Common myeloid progenitor, CD34-positive (primary cell): ENCODE measurements around the gene RNF144A.
A peak's percentile ranks its signal among the peaks of the same experiment; 100 is the strongest.
"Not testable (repeated sequence)": the region's sequence is repeated elsewhere in the genome, so short reads cannot be mapped to it uniquely, and the experiment has no call there.

Experiments used
- CTCF ChIA-PET: fragments of 350-600 bp; sonication (Branson Sonifier 250); formaldehyde crosslinking; loops from one replicate; lab custom pipeline; 2021; ENCODE audit warnings: antibody characterized with exemption; lab: Charles Lee
- POLR2A ChIA-PET: fragments of 350-600 bp; sonication (Branson Sonifier 250); formaldehyde crosslinking; loops from one replicate; lab custom pipeline; 2021; ENCODE audit warnings: antibody characterized with exemption; lab: Charles Lee
- DNase-seq, 3 donors: peaks; one replicate each; pipeline versions ENCODE4 v3.0.0 to v3.0.0-alpha.2; 2013
- H3K27ac ChIP-seq, 2 experiments: 1 replicate in 1 of 2; 2 replicates in 1 of 2; pipeline ENCODE4 v1.7.0; 2013; ENCODE audit warnings: inconsistent platforms in 2 of 2, low read length in 2 of 2, mild to moderate bottlenecking in 2 of 2, low read depth in 1 of 2, moderate library complexity in 1 of 2; ENCODE audit not compliant: severe bottlenecking in 2 of 2, insufficient read depth in 1 of 2, poor library complexity in 1 of 2
- H3K27me3 ChIP-seq, 5 experiments: replicated peaks in 2 of 5; 1 replicate in 3 of 5; 2 replicates in 2 of 5; pipeline versions ENCODE4 v1.6.1 to v1.7.0; 2013; ENCODE audit warnings: low read length in 4 of 5, mild to moderate bottlenecking in 2 of 5, moderate library complexity in 2 of 5, inconsistent platforms in 1 of 5; ENCODE audit not compliant: insufficient read depth in 5 of 5, control insufficient read depth in 4 of 5
- H3K36me3 ChIP-seq, 4 experiments: 1 replicate in 2 of 4; 2 replicates in 2 of 4; pipeline versions ENCODE4 v1.6.1 to v1.7.0; 2013; ENCODE audit warnings: low read length in 3 of 4, control low read depth in 1 of 4, mild to moderate bottlenecking in 1 of 4; ENCODE audit not compliant: control insufficient read depth in 4 of 4, insufficient read depth in 4 of 4
- H3K4me1 ChIP-seq, 4 experiments: 1 replicate in 3 of 4; 2 replicates in 1 of 4; pipeline versions ENCODE4 v1.6.1 to v1.7.1; 2013; ENCODE audit warnings: low read length in 3 of 4, mild to moderate bottlenecking in 3 of 4, control low read depth in 1 of 4, inconsistent platforms in 1 of 4, moderate library complexity in 1 of 4; ENCODE audit not compliant: control insufficient read depth in 4 of 4, insufficient read depth in 4 of 4; ENCODE audit errors: control extremely low read depth in 1 of 4
- H3K4me3 ChIP-seq, 7 experiments: 1 replicate in 4 of 7; 2 replicates in 3 of 7; pipeline versions ENCODE4 v1.5.1 to v1.7.0; 2013; ENCODE audit warnings: mild to moderate bottlenecking in 7 of 7, low read length in 6 of 7, moderate library complexity in 6 of 7, inconsistent platforms in 2 of 7, low read depth in 2 of 7, control low read depth in 1 of 7; ENCODE audit not compliant: insufficient read depth in 4 of 7, control insufficient read depth in 1 of 7; ENCODE audit errors: extremely low read depth in 1 of 7
- H3K9me3 ChIP-seq, 5 experiments: 1 replicate in 4 of 5; 2 replicates in 1 of 5; pipeline versions ENCODE4 v1.6.1 to v1.7.1; 2013; ENCODE audit warnings: low read length in 4 of 5, mild to moderate bottlenecking in 2 of 5, inconsistent platforms in 1 of 5, low read depth in 1 of 5, moderate library complexity in 1 of 5; ENCODE audit not compliant: control insufficient read depth in 4 of 5, insufficient read depth in 2 of 5; ENCODE audit errors: control extremely low read depth in 1 of 5
- WGBS: methylation state at CpG from one replicate; pipeline ENCODE4 v1.1.5; 2013; ENCODE audit not compliant: insufficient coverage; 5-methylcytosine and 5-hydroxymethylcytosine counted together

Gene RNF144A

GRCh38 chr2:6999211-6999877, 82.1 kb downstream of the RNF144A start:
- H3K4me1 ChIP-seq: peaks cover 4 to 21% (median 15%) of the 10 kb centered on the region in 4 experiments
- H3K4me3 ChIP-seq: no peak overlapping the region
- POLR2A ChIA-PET: no interaction called here
- CTCF ChIA-PET: interaction anchor here (1.0 to 2.6 kb wide), 6 partner anchors 10 to 83 kb away, joined by 3 to 16 read pairs (median 4); partner anchors contain the start of gene RNF144A
- WGBS: 91% methylated on average over 4 of the region's 7 CpGs
- DNase-seq: peak in 2 of 3 donors; percentile 48 to 50
- no peaks in the 10 kb centered on the region for H3K27me3 ChIP-seq
- no peak overlapping the region for H3K27ac ChIP-seq
- no peaks in the 10 kb centered on the region for H3K9me3 ChIP-seq
- peaks cover 0 to 45% (median 15%) of the 10 kb centered on the region in 4 experiments for H3K36me3 ChIP-seq

- WGBS: 85% methylated on average over 4 of the region's 6 CpGs
- H3K27me3 ChIP-seq, H3K9me3 ChIP-seq, H3K4me3 ChIP-seq, POLR2A ChIA-PET, H3K27ac ChIP-seq, CTCF ChIA-PET, DNase-seq: not testable (repeated sequence)
- Histone ChIP-seq H3K4me1 (peaks cover 5 to 42% (median 33%) of the 10 kb centered on the region in 4 experiments), H3K36me3 (peaks cover 0 to 33% (median 14%) of the 10 kb centered on the region in 4 experiments)
Observed at GRCh38 chr2:7001395-7001794, 84.2 kb downstream of the RNF144A start.

- no peaks in the 10 kb centered on the region for H3K9me3 ChIP-seq
- CTCF ChIA-PET: interaction anchor here (1.0 to 3.4 kb wide), 9 partner anchors 10 to 128 kb away, joined by 3 to 18 read pairs (median 3); no protein-coding TSS in a partner anchor
- no peak for DNase-seq
- POLR2A ChIA-PET: no interaction called here
- peak overlapping the region in 2 of 7 experiments; percentile 16 to 36 for H3K4me3 ChIP-seq
- WGBS: 96% methylated on average over 3 of the region's 3 CpGs
- H3K27ac ChIP-seq: no peak overlapping the region
- H3K27me3 ChIP-seq: no peaks in the 10 kb centered on the region
- peaks cover 11 to 66% (median 55%) of the 10 kb centered on the region in 4 experiments for H3K4me1 ChIP-seq
- H3K36me3 ChIP-seq: peaks cover 0 to 34% (median 5%) of the 10 kb centered on the region in 4 experiments
Observed at GRCh38 chr2:7003895-7004294, 86.7 kb downstream of the RNF144A start.

GRCh38 chr2:7004636-7005035, 87.4 kb downstream of the RNF144A start:
- WGBS: 0% methylated on average over 4 of the region's 4 CpGs
- H3K4me1 ChIP-seq: peaks cover 11 to 62% (median 56%) of the 10 kb centered on the region in 4 experiments
- peak overlapping the region in 2 of 7 experiments; percentile 16 to 36 for H3K4me3 ChIP-seq
- CTCF ChIA-PET: interaction anchor here (1.0 to 3.4 kb wide), 8 partner anchors 9 to 129 kb away, joined by 3 to 18 read pairs (median 4); no protein-coding TSS in a partner anchor
- no peaks in the 10 kb centered on the region for H3K9me3 ChIP-seq
- DNase-seq: peak; percentile 37 to 89 (median 87)
- H3K27ac ChIP-seq: no peak overlapping the region
- POLR2A ChIA-PET: interaction anchor here (1.4 kb wide), 1 partner anchor 10 kb away, joined by 3 read pairs; no protein-coding TSS in a partner anchor
- H3K27me3 ChIP-seq: no peaks in the 10 kb centered on the region
- peaks cover 0 to 39% (median 5%) of the 10 kb centered on the region in 4 experiments for H3K36me3 ChIP-seq

- ChIA-PET POLR2A (no interaction called here), CTCF (interaction anchor here (0.6 to 2.4 kb wide), 8 partner anchors 10 to 111 kb away, joined by 3 to 12 read pairs (median 3); no protein-coding TSS in a partner anchor)
- no peak for DNase-seq
- Histone ChIP-seq H3K4me1 (peaks cover 11 to 70% (median 59%) of the 10 kb centered on the region in 4 experiments), H3K36me3 (peaks cover 0 to 40% (median 0%) of the 10 kb centered on the region in 4 experiments), H3K27me3 (no peaks in the 10 kb centered on the region), H3K27ac (peak overlapping the region in 1 of 2 experiments; percentile 2), H3K9me3 (no peaks in the 10 kb centered on the region), H3K4me3 (peak overlapping the region in 4 of 7 experiments; percentile 3 to 58 (median 31))
- WGBS: 49% methylated on average over 8 of the region's 9 CpGs
Observed at GRCh38 chr2:7007488-7007845, 90.3 kb downstream of the RNF144A start.

GRCh38 chr2:7007846-7008741, 90.9 kb downstream of the RNF144A start:
- no peaks in the 10 kb centered on the region for H3K9me3 ChIP-seq
- DNase-seq: peak; percentile 75 to 85 (median 81)
- POLR2A ChIA-PET: interaction anchor here (0.6 kb wide), 1 partner anchor 11 kb away, joined by 3 read pairs; no protein-coding TSS in a partner anchor
- CTCF ChIA-PET: interaction anchor here (0.6 to 2.4 kb wide), 11 partner anchors 9 to 118 kb away, joined by 3 to 12 read pairs (median 3); no protein-coding TSS in a partner anchor
- H3K4me1 ChIP-seq: peaks cover 11 to 70% (median 59%) of the 10 kb centered on the region in 4 experiments
- peaks cover 0 to 41% (median 0%) of the 10 kb centered on the region in 4 experiments for H3K36me3 ChIP-seq
- H3K27me3 ChIP-seq: no peaks in the 10 kb centered on the region
- peak overlapping the region in 4 of 7 experiments; percentile 3 to 58 (median 31) for H3K4me3 ChIP-seq
- peak overlapping the region in 1 of 2 experiments; percentile 37 for H3K27ac ChIP-seq
- 8% methylated on average over 17 of the region's 24 CpGs for WGBS
